22Rv1 (cell line): Measurements from ENCODE around the gene TENM4.

Experiments used
- H3K27ac ChIP-seq: fragments of 450-650 bp; 2 replicates; pipeline ENCODE4 v1.5.1; 2017
- ZFX ChIP-seq: fragments of 450-650 bp; IDR thresholded peaks from 2 replicates; pipeline ENCODE4 v1.6.1; 2017; ENCODE audit warnings: antibody characterized with exemption, borderline replicate concordance
- TF ChIP-seq, protein P1 (sequence below): fragments of 450-650 bp; IDR thresholded peaks from 2 replicates; pipeline ENCODE4 v1.5.1; 2017; ENCODE audit warnings: mild to moderate bottlenecking

TENM4 gene

GRCh38 chr11:78801161-78801884, 639.5 kb downstream of the TENM4 start:
- no peak for TF ChIP-seq ZFX
- TF ChIP-seq, protein P1, sequence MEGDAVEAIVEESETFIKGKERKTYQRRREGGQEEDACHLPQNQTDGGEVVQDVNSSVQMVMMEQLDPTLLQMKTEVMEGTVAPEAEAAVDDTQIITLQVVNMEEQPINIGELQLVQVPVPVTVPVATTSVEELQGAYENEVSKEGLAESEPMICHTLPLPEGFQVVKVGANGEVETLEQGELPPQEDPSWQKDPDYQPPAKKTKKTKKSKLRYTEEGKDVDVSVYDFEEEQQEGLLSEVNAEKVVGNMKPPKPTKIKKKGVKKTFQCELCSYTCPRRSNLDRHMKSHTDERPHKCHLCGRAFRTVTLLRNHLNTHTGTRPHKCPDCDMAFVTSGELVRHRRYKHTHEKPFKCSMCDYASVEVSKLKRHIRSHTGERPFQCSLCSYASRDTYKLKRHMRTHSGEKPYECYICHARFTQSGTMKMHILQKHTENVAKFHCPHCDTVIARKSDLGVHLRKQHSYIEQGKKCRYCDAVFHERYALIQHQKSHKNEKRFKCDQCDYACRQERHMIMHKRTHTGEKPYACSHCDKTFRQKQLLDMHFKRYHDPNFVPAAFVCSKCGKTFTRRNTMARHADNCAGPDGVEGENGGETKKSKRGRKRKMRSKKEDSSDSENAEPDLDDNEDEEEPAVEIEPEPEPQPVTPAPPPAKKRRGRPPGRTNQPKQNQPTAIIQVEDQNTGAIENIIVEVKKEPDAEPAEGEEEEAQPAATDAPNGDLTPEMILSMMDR = no peak
- H3K27ac ChIP-seq = no peak overlapping the region

- TF ChIP-seq, protein P1 = no peak
- TF ChIP-seq ZFX = no peak
- H3K27ac ChIP-seq = no peak overlapping the region
These were observed 640.1 kb downstream of the TENM4 start for GRCh38 chr11:78800756-78801155.

GRCh38 chr11:78800096-78800690, 640.6 kb downstream of the TENM4 start:
- H3K27ac ChIP-seq = no peak overlapping the region
- TF ChIP-seq, protein P1 = no peak
- TF ChIP-seq ZFX = no peak

- H3K27ac ChIP-seq = no peak overlapping the region
These were observed 642.2 kb downstream of the TENM4 start for GRCh38 chr11:78798663-78799062.

GRCh38 chr11:78797559-78797958, 643.3 kb downstream of the TENM4 start:
- no peak overlapping the region for H3K27ac ChIP-seq
- TF ChIP-seq ZFX = no peak
- TF ChIP-seq, protein P1 = no peak

More at GRCh38 chr11:78798663-78799062, 642.2 kb downstream of the TENM4 start:
- TF ChIP-seq, protein P1 = peak; percentile 89
- no peak for TF ChIP-seq ZFX

DNA sequence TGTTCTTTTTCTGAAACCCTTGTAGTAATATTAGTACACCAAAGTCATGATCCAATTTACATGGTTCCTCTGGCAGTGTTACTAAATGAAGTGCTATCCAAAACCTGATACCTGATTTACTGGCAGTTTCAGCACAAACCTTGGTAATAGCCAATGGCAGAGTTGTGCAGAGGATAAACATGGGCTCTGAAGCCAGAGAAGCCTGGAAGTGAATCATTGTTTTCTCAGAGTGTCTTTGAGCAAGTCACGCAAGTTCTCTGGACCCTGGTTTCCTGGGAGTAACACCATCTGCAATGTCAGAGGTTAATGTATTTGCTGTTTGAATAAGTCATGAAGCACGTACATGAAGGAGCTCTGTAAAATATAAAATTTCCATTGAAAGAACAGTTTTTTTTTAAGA, 643.9 kb downstream of the TENM4 start:
- H3K27ac ChIP-seq = no peak overlapping the region
- TF ChIP-seq, protein P1 = no peak
- TF ChIP-seq ZFX = no peak

DNA sequence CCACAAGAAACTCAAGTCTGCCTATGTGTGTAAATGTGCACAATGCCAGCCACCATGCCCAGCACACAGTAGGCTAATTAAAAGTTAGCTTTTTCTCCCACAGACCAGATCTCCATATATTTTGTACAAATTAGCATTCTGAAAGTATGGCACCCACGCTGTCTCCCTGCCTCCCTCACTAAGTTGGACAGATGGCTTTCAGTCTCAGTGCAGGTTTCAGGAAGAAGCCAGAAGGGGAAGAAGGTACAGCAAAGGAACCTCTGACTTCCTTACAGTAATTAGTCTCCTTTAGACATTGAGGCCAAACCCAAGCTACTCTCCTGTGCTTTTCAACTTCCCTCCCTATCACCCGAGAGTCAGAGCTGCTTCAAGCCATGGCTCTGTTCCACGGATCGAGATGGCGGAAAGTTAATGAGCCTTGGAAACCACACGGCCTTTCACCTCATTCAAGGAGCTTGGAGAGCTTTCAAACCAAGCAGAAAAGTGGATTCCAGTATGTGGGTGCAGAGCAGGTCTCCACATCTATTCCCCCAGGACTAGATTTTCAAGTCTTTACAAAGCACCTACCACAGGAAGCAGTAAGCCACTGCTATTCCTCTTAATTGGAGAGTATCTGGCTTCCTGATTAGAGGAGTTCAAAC, 645.1 kb downstream of the TENM4 start:
- TF ChIP-seq, protein P1 = no peak
- no peak for TF ChIP-seq ZFX
- no peak overlapping the region for H3K27ac ChIP-seq
